Measurements from ENCODE around the gene GRM4.

- TF ChIP-seq, protein P1, sequence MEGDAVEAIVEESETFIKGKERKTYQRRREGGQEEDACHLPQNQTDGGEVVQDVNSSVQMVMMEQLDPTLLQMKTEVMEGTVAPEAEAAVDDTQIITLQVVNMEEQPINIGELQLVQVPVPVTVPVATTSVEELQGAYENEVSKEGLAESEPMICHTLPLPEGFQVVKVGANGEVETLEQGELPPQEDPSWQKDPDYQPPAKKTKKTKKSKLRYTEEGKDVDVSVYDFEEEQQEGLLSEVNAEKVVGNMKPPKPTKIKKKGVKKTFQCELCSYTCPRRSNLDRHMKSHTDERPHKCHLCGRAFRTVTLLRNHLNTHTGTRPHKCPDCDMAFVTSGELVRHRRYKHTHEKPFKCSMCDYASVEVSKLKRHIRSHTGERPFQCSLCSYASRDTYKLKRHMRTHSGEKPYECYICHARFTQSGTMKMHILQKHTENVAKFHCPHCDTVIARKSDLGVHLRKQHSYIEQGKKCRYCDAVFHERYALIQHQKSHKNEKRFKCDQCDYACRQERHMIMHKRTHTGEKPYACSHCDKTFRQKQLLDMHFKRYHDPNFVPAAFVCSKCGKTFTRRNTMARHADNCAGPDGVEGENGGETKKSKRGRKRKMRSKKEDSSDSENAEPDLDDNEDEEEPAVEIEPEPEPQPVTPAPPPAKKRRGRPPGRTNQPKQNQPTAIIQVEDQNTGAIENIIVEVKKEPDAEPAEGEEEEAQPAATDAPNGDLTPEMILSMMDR (IDR thresholded peaks at IDR 0.05): no peak
- TF ChIP-seq POLR2A (IDR thresholded peaks at IDR 0.05): no peak
Measured at GRCh38 chr6:34138914-34139510, 6.9 kb downstream of the GRM4 start.

Data from upper lobe of left lung (tissue), 4 donors.